Fibroblast of lung (primary cell): Measurements from ENCODE around the gene STRA8.

Experiments
- CTCF ChIP-seq, 2 donors: IDR thresholded peaks in 1 of 2; conservative IDR thresholded peaks in 1 of 2; 1 replicate in 1 of 2; 2 replicates in 1 of 2; pipeline ENCODE4 v1.5.1; 2011 to 2012; ENCODE audit warnings: low read length in 2 of 2, control low read depth in 1 of 2, inconsistent platforms in 1 of 2, low read depth in 1 of 2, mild to moderate bottlenecking in 1 of 2
- EZH2 ChIP-seq: IDR thresholded peaks from 2 replicates; pipeline ENCODE4 v1.5.1; 2012; ENCODE audit warnings: low read length, control low read depth, mild to moderate bottlenecking; ENCODE audit errors: missing control alignments

- TF ChIP-seq CTCF (conservative IDR thresholded peaks at IDR 0.05 in 1 of 2, IDR thresholded peaks at IDR 0.05 in 1 of 2; ENCODE audit: low read depth in 1 of 2, low read length in 2 of 2) (no peak), EZH2 (no peak)
Measured at GRCh38 chr7:135251496-135252391, 18.1 kb downstream of the STRA8 start.
